ENCODE data around the gene PCDHB13. TPM values are rescaled to one million over a fixed set of nuclear protein-coding genes. Genes with fewer than 3 reads are reported as not detected.
"Not testable (repeated sequence)": the region's sequence is repeated elsewhere in the genome, so short reads cannot be mapped to it uniquely, and the experiment has no call there.

Gene PCDHB13
- total RNA-seq, 4 donors from 2014 or later = 8.2 to 9.8 (median 9.2) TPM

DNA sequence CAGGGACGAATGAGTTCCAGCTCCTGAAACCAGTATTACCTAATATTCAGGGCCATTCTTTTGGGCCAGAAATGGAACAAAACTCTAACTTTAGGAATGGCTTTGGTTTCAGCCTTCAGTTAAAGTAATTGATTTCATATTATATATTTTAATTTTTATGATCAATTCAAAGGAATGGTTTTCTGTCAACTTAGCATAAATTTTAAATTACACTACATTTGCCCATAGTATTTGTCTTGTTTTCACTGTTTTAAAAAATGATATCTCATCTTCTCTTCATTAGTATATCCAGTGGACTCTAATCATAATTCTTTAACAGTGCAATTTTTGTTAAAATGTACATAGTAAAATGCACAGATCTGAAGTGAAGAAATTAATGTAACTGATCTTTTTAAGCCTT, 33.4 kb upstream of the PCDHB13 start:
- 22 to 57% methylated on average over 1 of the region's 1 CpG for WGBS, 2 donors
- TF ChIP-seq EP300 (IDR thresholded peaks at IDR 0.05) (no peak), POLR2A (IDR thresholded peaks at IDR 0.05) (no peak)
- TF ChIP-seq, protein P1, sequence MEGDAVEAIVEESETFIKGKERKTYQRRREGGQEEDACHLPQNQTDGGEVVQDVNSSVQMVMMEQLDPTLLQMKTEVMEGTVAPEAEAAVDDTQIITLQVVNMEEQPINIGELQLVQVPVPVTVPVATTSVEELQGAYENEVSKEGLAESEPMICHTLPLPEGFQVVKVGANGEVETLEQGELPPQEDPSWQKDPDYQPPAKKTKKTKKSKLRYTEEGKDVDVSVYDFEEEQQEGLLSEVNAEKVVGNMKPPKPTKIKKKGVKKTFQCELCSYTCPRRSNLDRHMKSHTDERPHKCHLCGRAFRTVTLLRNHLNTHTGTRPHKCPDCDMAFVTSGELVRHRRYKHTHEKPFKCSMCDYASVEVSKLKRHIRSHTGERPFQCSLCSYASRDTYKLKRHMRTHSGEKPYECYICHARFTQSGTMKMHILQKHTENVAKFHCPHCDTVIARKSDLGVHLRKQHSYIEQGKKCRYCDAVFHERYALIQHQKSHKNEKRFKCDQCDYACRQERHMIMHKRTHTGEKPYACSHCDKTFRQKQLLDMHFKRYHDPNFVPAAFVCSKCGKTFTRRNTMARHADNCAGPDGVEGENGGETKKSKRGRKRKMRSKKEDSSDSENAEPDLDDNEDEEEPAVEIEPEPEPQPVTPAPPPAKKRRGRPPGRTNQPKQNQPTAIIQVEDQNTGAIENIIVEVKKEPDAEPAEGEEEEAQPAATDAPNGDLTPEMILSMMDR (IDR thresholded peaks at IDR 0.05) = no peak
- peaks cover 0 to 8% of the 10 kb centered on the region in 2 donors for H3K27me3 ChIP-seq
- peaks cover 0 to 88% (median 35%) of the 10 kb centered on the region in 4 donors for H3K9me3 ChIP-seq
- no peak overlapping the region for H3K4me3 ChIP-seq
- no peak overlapping the region for H3K27ac ChIP-seq
- H3K36me3 ChIP-seq = peaks cover 0 to 11% (median 0%) of the 10 kb centered on the region in 3 donors
- no peaks in the 10 kb centered on the region for H3K4me1 ChIP-seq
- no peak for DNase-seq (ENCODE audit: low spot score in 2 of 2)

DNA sequence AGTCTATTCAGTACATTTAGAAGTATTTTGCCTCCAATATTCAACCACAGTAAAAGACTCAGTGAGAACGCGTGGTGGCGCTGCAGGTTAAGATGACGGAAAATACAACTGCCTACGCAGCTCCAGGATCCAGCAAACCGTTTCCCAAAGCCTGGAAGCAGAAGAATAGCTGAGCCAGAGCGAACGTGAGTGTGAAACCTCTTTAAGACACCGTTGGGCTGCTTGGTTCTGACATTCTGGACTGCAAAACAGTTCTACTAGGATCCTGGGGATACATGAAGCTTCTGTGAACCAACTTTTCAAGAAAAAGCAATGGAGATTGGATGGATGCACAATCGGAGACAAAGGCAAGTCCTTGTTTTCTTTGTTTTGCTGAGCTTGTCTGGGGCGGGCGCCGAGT, 31.5 kb upstream of the PCDHB13 start, which contains the start of gene PCDHB16:
TSS of gene PCDHB16 (plus strand) at position 140 of the 400 bp plus-strand sequence. CDS start at position 313, 173 bp downstream.
- peak; percentile 27 to 43 for DNase-seq (ENCODE audit: low spot score in 2 of 2)
- H3K27ac ChIP-seq = peak within 1 kb of the TSS; percentile 2 to 65 (median 38)

DNA sequence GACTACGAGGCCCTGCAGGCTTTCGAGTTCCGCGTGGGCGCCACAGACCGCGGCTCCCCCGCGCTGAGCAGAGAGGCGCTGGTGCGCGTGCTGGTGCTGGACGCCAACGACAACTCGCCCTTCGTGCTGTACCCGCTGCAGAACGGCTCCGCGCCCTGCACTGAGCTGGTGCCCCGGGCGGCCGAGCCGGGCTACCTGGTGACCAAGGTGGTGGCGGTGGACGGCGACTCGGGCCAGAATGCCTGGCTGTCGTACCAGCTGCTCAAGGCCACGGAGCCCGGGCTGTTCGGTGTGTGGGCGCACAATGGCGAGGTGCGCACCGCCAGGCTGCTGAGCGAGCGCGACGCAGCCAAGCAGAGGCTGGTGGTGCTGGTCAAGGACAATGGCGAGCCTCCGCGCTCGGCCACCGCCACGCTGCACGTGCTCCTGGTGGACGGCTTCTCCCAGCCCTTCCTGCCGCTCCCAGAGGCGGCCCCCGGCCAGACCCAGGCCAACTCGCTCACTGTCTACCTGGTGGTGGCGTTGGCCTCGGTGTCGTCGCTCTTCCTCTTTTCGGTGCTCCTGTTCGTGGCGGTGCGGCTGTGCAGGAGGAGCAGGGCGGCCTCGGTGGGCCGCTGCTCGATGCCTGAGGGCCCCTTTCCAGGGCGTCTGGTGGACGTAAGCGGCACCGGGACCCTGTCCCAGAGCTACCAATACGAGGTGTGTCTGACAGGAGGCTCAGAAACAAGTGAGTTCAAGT, 29.4 kb upstream of the PCDHB13 start:
- peaks cover 0 to 89% (median 32%) of the 10 kb centered on the region in 4 donors for H3K9me3 ChIP-seq
- not testable (repeated sequence) for H3K4me1 ChIP-seq; H3K36me3 ChIP-seq; DNase-seq (ENCODE audit: low spot score in 2 of 2); H3K27ac ChIP-seq; H3K27me3 ChIP-seq; H3K4me3 ChIP-seq
- WGBS, 2 donors = 45 to 46% methylated on average over 16 to 26 of the region's 69 CpGs

More for the DNA sequence above, 31.5 kb upstream of the PCDHB13 start, which contains the start of gene PCDHB16:
- Histone ChIP-seq H3K9me3 (peaks cover 0 to 88% (median 33%) of the 10 kb centered on the region in 4 donors), H3K27me3 (peaks cover 0 to 8% of the 10 kb centered on the region in 2 donors), H3K4me1 (no peaks in the 10 kb centered on the region), H3K36me3 (peaks cover 0 to 11% (median 0%) of the 10 kb centered on the region in 3 donors), H3K4me3 (peak within 1 kb of the TSS in 3 of 4 donors; percentile 18 to 47 (median 32))
- no peak for TF ChIP-seq POLR2A (IDR thresholded peaks at IDR 0.05)
- TF ChIP-seq EP300 (IDR thresholded peaks at IDR 0.05) = peak in 1 of 2 donors; percentile 34
- TF ChIP-seq, protein P1 (IDR thresholded peaks at IDR 0.05) = peak in 4 of 5 experiments; percentile 22 to 51 (median 35)
- 9 to 14% methylated on average over 13 of the region's 13 CpGs for WGBS, 2 donors

DNA sequence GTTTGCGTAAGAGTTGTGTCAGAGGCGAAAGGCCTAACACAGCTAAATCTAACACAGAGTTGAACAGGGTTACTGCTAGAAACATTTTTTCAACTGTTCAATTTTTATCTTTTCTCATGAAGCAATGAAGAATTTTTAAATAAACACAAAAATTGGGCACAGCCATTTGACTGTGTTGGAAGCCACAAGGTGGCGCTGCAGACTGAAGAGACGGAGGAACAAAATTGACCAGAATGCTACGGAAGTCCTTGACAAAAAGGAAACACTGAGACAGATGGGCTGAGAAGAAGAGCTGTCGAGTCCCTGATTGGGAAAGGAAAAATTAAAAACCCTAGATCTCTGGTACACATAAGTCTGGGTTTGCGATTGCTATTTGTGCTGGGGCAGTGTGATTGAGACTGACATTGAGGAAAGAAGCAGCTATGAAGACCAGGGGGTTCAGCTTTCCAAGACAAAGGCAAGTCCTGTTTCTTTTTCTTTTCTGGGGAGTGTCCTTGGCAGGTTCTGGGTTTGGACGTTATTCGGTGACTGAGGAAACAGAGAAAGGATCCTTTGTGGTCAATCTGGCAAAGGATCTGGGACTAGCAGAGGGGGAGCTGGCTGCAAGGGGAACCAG, 26.7 kb upstream of the PCDHB13 start, which contains the start of gene PCDHB9:
TSS of gene PCDHB9 (plus strand) at position 265 of the 616 bp plus-strand sequence. CDS start at position 423, 158 bp downstream.
- H3K4me3 ChIP-seq = peak within 1 kb of the TSS in 1 of 4 donors; percentile 9

DNA sequence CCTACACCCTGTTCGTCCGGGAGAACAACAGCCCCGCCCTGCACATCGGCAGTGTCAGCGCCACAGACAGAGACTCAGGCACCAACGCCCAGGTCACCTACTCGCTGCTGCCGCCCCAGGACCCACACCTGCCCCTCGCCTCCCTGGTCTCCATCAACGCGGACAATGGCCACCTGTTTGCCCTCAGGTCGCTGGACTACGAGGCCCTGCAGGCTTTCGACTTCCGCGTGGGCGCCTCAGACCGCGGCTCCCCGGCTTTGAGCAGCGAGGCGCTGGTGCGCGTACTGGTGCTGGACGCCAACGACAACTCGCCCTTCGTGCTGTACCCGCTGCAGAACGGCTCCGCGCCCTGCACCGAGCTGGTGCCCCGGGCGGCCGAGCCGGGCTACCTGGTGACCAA, 25.0 kb upstream of the PCDHB13 start:
- H3K4me3 ChIP-seq; DNase-seq (ENCODE audit: low spot score in 2 of 2); H3K27ac ChIP-seq; H3K36me3 ChIP-seq; H3K27me3 ChIP-seq; H3K4me1 ChIP-seq: not testable (repeated sequence)
- H3K9me3 ChIP-seq = peaks cover 0 to 96% (median 34%) of the 10 kb centered on the region in 4 donors
- WGBS, 2 donors = 46 to 53% methylated on average over 21 to 23 of the region's 37 CpGs

More for the DNA sequence above, 26.7 kb upstream of the PCDHB13 start, which contains the start of gene PCDHB9:
- DNase-seq (ENCODE audit: low spot score in 2 of 2) = no peak
- WGBS, 2 donors = 18 to 20% methylated on average over 9 of the region's 9 CpGs
- Histone ChIP-seq H3K27me3 (no peaks in the 10 kb centered on the region), H3K9me3 (peaks cover 0 to 97% (median 38%) of the 10 kb centered on the region in 4 donors), H3K4me1 (no peaks in the 10 kb centered on the region), H3K27ac (no peak within 1 kb of the TSS), H3K36me3 (peaks cover 0 to 8% (median 0%) of the 10 kb centered on the region in 3 donors)
- TF ChIP-seq POLR2A (IDR thresholded peaks at IDR 0.05) (no peak), EP300 (IDR thresholded peaks at IDR 0.05) (no peak)
- TF ChIP-seq, protein P1 (IDR thresholded peaks at IDR 0.05) = peak in 1 of 5 experiments; percentile 19

DNA sequence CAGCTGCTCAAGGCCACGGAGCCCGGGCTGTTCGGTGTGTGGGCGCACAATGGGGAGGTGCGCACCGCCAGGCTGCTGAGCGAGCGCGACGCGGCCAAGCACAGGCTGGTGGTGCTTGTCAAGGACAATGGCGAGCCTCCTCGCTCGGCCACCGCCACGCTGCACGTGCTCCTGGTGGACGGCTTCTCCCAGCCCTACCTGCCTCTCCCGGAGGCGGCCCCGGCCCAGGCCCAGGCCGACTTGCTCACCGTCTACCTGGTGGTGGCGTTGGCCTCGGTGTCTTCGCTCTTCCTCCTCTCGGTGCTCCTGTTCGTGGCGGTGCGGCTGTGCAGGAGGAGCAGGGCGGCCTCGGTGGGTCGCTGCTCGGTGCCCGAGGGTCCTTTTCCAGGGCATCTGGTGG, 24.6 kb upstream of the PCDHB13 start:
- not testable (repeated sequence) for H3K27ac ChIP-seq; DNase-seq (ENCODE audit: low spot score in 2 of 2); H3K27me3 ChIP-seq; H3K4me1 ChIP-seq; H3K4me3 ChIP-seq; H3K36me3 ChIP-seq
- peaks cover 0 to 94% (median 34%) of the 10 kb centered on the region in 4 donors for H3K9me3 ChIP-seq
- WGBS, 2 donors = 40 to 46% methylated on average over 12 to 22 of the region's 35 CpGs
